Esophagus muscularis mucosa (tissue), 4 donors: Measurements from ENCODE around the gene ZNF366. TPM values are rescaled to one million over a fixed set of nuclear protein-coding genes. Genes with fewer than 3 reads are reported as not detected.

Experiments
- DNase-seq: peaks from one replicate; pipeline ENCODE4 v3.0.0-alpha.2; 2017; ENCODE audit errors: extremely low spot score
- H3K27ac ChIP-seq, 4 donors: fragments of 200-600 bp; sonication (generic); replicated peaks in 1 of 4; 1 replicate in 3 of 4; 2 replicates in 1 of 4; pipeline ENCODE4 v1.5.1; 2016 to 2019; ENCODE audit warnings: mild to moderate bottlenecking in 1 of 4
- H3K27me3 ChIP-seq, 4 donors: fragments of 200-600 bp; sonication (generic); one replicate each; pipeline versions ENCODE4 v1.5.1 to v1.6.0; 2016 to 2019
- H3K36me3 ChIP-seq, 4 donors: fragments of 200-600 bp; sonication (generic); one replicate each; pipeline ENCODE4 v1.5.1; 2016 to 2019
- H3K4me1 ChIP-seq, 4 donors: fragments of 200-600 bp; sonication (generic); one replicate each; pipeline ENCODE4 v1.5.1; 2016 to 2019
- H3K4me3 ChIP-seq, 4 donors: fragments of 200-600 bp; sonication (generic); 1 replicate in 2 of 4; 2 replicates in 2 of 4; pipeline ENCODE4 v1.5.1; 2016 to 2019; ENCODE audit warnings: mild to moderate bottlenecking in 4 of 4, moderate library complexity in 1 of 4
- H3K9me3 ChIP-seq, 4 donors: fragments of 200-600 bp; sonication (generic); 1 replicate in 3 of 4; 2 replicates in 1 of 4; pipeline ENCODE4 v1.5.1; 2016 to 2019
- CTCF ChIP-seq, 3 experiments: fragments of 200-600 bp in 2 of 3; fragments of 450-650 bp in 1 of 3; sonication (generic) in 2 of 3; IDR thresholded peaks; one replicate each; pipeline ENCODE4 v1.5.1; 2017 to 2019; ENCODE audit warnings: antibody characterized with exemption in 3 of 3, mild to moderate bottlenecking in 2 of 3, moderate library complexity in 1 of 3
- EP300 ChIP-seq: sonication (generic); formaldehyde crosslinking; IDR thresholded peaks from one replicate; pipeline ENCODE4 v1.6.1; 2017; ENCODE audit warnings: antibody characterized with exemption
- POLR2A ChIP-seq: fragments of 450-650 bp; IDR thresholded peaks from one replicate; pipeline ENCODE4 v1.6.1; 2017; ENCODE audit warnings: antibody characterized with exemption, moderate library complexity, mild to moderate bottlenecking, low read depth
- POLR2AphosphoS5 ChIP-seq, 2 donors: sonication (generic); formaldehyde crosslinking; IDR thresholded peaks; one replicate each; pipeline ENCODE4 v1.6.1; 2017; ENCODE audit warnings: antibody characterized with exemption in 2 of 2
- WGBS: methylation state at CpG from one replicate; pipeline ENCODE4 v1.1.5; 2018; 5-methylcytosine and 5-hydroxymethylcytosine counted together
- intact Hi-C: fragments of 100-400 bp; cut with DNase I; formaldehyde crosslinking; loops from one replicate; pipeline ENCODE4 v1.15.1; 2023
- total RNA-seq, 4 donors: library from RNA; depleted of rRNA; stranded (reverse); fragments of >200 nt; gene quantifications; one replicate each; pipeline versions ENCODE4 v1.1.0 to v1.2.1, GENCODE V29; 2016

Gene ZNF366
- total RNA-seq, 4 donors from 2014 or later, result 3.1 to 11.1 (median 5.0) TPM

- intact Hi-C loops, result no loop called here
- no peaks in the 10 kb centered on the region for H3K27me3 ChIP-seq
- TF ChIP-seq CTCF (IDR thresholded peaks at IDR 0.05), result no peak
- no peak for TF ChIP-seq EP300
- no peak for TF ChIP-seq POLR2A
- TF ChIP-seq POLR2AphosphoS5 (IDR thresholded peaks at IDR 0.05), result no peak
- H3K36me3 ChIP-seq, result peaks cover 0 to 11% (median 0%) of the 10 kb centered on the region in 4 donors
- H3K4me3 ChIP-seq, result no peak overlapping the region
- H3K9me3 ChIP-seq, result no peaks in the 10 kb centered on the region
- DNase-seq, result no peak
- H3K4me1 ChIP-seq, result peaks cover 0 to 16% (median 4%) of the 10 kb centered on the region in 4 donors
- peak overlapping the region in 2 of 4 donors; percentile 13 to 24 for H3K27ac ChIP-seq
- 87% methylated on average over 6 of the region's 6 CpGs for WGBS
Observed at GRCh38 chr5:72495410-72495809, 11.8 kb downstream of the ZNF366 start.

GRCh38 chr5:72494623-72495124 lies 12.5 kb downstream of the ZNF366 start:
- intact Hi-C loops, result no loop called here
- Histone ChIP-seq H3K36me3 (peaks cover 0 to 16% (median 0%) of the 10 kb centered on the region in 4 donors), H3K4me3 (no peak overlapping the region), H3K27ac (peak overlapping the region in 2 of 4 donors; percentile 13 to 30), H3K4me1 (peaks cover 0 to 14% (median 2%) of the 10 kb centered on the region in 4 donors), H3K27me3 (no peaks in the 10 kb centered on the region), H3K9me3 (no peaks in the 10 kb centered on the region)
- no peak for DNase-seq
- WGBS, result 64% methylated on average over 5 of the region's 5 CpGs
- TF ChIP-seq CTCF (IDR thresholded peaks at IDR 0.05) (no peak), POLR2AphosphoS5 (IDR thresholded peaks at IDR 0.05) (peak in 1 of 2 donors; percentile 11)

- no peak for TF ChIP-seq EP300
- no peak for TF ChIP-seq POLR2AphosphoS5 (IDR thresholded peaks at IDR 0.05)
- TF ChIP-seq POLR2A, result no peak
- TF ChIP-seq CTCF (IDR thresholded peaks at IDR 0.05), result no peak
- intact Hi-C loops, result no loop called here
- Histone ChIP-seq H3K9me3 (no peaks in the 10 kb centered on the region), H3K4me1 (peaks cover 5 to 20% (median 16%) of the 10 kb centered on the region in 4 donors), H3K27ac (no peak overlapping the region), H3K36me3 (peaks cover 0 to 33% (median 0%) of the 10 kb centered on the region in 4 donors), H3K4me3 (no peak overlapping the region), H3K27me3 (no peaks in the 10 kb centered on the region)
- no peak for DNase-seq
Observed at GRCh38 chr5:72489536-72489935, 17.7 kb downstream of the ZNF366 start.

DNA sequence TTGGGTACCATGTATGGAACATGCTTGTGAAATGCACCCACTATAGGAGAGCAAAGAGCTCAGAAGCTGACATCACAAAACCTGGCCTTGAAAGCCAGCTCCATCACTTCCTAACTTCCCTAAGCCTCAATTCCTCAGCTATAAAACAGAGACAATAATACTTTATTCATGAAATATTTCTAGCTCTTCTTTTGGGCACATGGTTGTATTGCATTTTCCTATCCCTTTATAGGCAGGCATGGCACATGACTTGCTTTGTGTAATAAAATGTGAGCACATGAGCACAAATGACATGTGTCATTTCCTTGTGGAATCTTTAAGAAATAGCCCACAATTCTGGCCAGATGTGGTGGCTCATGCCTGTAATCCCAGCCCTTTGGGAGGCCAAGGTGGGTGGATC lies 18.5 kb downstream of the ZNF366 start:
- Histone ChIP-seq H3K36me3 (peaks cover 0 to 33% (median 0%) of the 10 kb centered on the region in 4 donors), H3K4me1 (peaks cover 5 to 19% (median 15%) of the 10 kb centered on the region in 4 donors), H3K27me3 (no peaks in the 10 kb centered on the region), H3K4me3 (no peak overlapping the region), H3K27ac (no peak overlapping the region), H3K9me3 (no peaks in the 10 kb centered on the region)
- TF ChIP-seq POLR2A, result no peak
- no peak for TF ChIP-seq EP300
- no peak for TF ChIP-seq CTCF (IDR thresholded peaks at IDR 0.05)
- TF ChIP-seq POLR2AphosphoS5 (IDR thresholded peaks at IDR 0.05), result no peak
- intact Hi-C loops, result no loop called here
- DNase-seq, result no peak

DNA sequence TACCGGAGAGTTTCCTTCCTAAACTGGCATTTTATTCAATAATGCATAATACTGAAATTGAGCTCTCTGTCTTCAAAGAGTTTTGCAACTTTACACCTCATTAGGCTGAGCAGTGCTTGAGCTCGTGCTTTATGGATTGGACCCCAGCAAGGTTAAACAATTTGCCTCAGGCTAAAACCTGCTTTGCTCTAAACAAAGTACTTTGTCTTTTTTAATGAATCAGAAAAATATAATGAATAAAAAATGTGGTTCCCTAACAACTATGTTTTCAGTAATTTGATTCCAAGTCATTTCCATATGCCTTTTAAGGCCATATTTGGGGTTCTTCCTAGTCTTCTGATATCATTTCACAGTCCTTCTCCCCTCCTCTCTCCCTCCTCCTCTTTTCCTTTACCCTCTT lies 20.0 kb downstream of the ZNF366 start:
- 97% methylated on average over 2 of the region's 2 CpGs for WGBS
- DNase-seq, result no peak
- intact Hi-C loops, result no loop called here
- Histone ChIP-seq H3K4me3 (no peak overlapping the region), H3K4me1 (peaks cover 5 to 19% (median 15%) of the 10 kb centered on the region in 4 donors), H3K27me3 (no peaks in the 10 kb centered on the region), H3K9me3 (no peaks in the 10 kb centered on the region), H3K27ac (peak overlapping the region in 2 of 4 donors; percentile 18 to 55), H3K36me3 (peaks cover 0 to 32% (median 0%) of the 10 kb centered on the region in 4 donors)
- TF ChIP-seq CTCF (IDR thresholded peaks at IDR 0.05), result no peak
- TF ChIP-seq POLR2AphosphoS5 (IDR thresholded peaks at IDR 0.05), result no peak
- no peak for TF ChIP-seq EP300
- no peak for TF ChIP-seq POLR2A
